Measurements from ENCODE around the gene DNAH8. TPM values are rescaled to one million over a fixed set of nuclear protein-coding genes. Genes with fewer than 3 reads are reported as not detected.

The DNAH8 gene
- total and polyA plus RNA-seq, 8 donors, result under 0.01 to 0.18 TPM; not detected in 6

GRCh38 chr6:38779310-38780062, 64.4 kb downstream of the DNAH8 start:
- Histone ChIP-seq H3K27ac (no peak overlapping the region), H3K36me3 (no peaks in the 10 kb centered on the region), H3K27me3 (peaks cover 0 to 4% (median 0%) of the 10 kb centered on the region in 3 donors), H3K9me3 (no peaks in the 10 kb centered on the region), H3K4me1 (no peaks in the 10 kb centered on the region), H3K4me3 (no peak overlapping the region)
- WGBS, 5 donors, result 82 to 90% (median 86%) methylated on average over 4 of the region's 4 CpGs
- intact Hi-C loops (cut with DNase I; ENCODE audit: low total_unique reads), result no loop called here
- TF ChIP-seq CTCF (IDR thresholded peaks at IDR 0.05) (no peak), EP300 (IDR thresholded peaks at IDR 0.05) (no peak), POLR2AphosphoS5 (IDR thresholded peaks at IDR 0.05) (no peak), POLR2A (IDR thresholded peaks at IDR 0.05) (no peak)
- DNase-seq, result no peak

- no peak overlapping the region for H3K27ac ChIP-seq
- peaks cover 0 to 8% (median 0%) of the 10 kb centered on the region in 3 donors for H3K27me3 ChIP-seq
- no peaks in the 10 kb centered on the region for H3K36me3 ChIP-seq
- H3K4me3 ChIP-seq, result no peak overlapping the region
- intact Hi-C loops (cut with DNase I; ENCODE audit: low total_unique reads), result no loop called here
- H3K4me1 ChIP-seq, result no peaks in the 10 kb centered on the region
- 57 to 68% (median 63%) methylated on average over 2 of the region's 2 CpGs for WGBS, 5 donors
- no peak for DNase-seq
- no peak for TF ChIP-seq POLR2AphosphoS5 (IDR thresholded peaks at IDR 0.05)
- no peaks in the 10 kb centered on the region for H3K9me3 ChIP-seq
These were observed 67.5 kb downstream of the DNAH8 start for GRCh38 chr6:38782616-38783015.

- intact Hi-C loops (cut with DNase I; ENCODE audit: low total_unique reads), result no loop called here
These were observed 68.5 kb downstream of the DNAH8 start for GRCh38 chr6:38783443-38784228.

GRCh38 chr6:38784506-38785235, 69.6 kb downstream of the DNAH8 start:
- Histone ChIP-seq H3K36me3 (no peaks in the 10 kb centered on the region), H3K27me3 (peaks cover 0 to 5% (median 0%) of the 10 kb centered on the region in 3 donors), H3K4me3 (no peak overlapping the region), H3K9me3 (no peaks in the 10 kb centered on the region), H3K27ac (no peak overlapping the region), H3K4me1 (no peaks in the 10 kb centered on the region)
- WGBS, 5 donors, result 72 to 82% (median 74%) methylated on average over 2 of the region's 2 CpGs
- DNase-seq, result no peak
- intact Hi-C loops (cut with DNase I; ENCODE audit: low total_unique reads), result no loop called here
- TF ChIP-seq CTCF (IDR thresholded peaks at IDR 0.05) (no peak), EP300 (IDR thresholded peaks at IDR 0.05) (no peak), POLR2A (IDR thresholded peaks at IDR 0.05) (no peak), POLR2AphosphoS5 (IDR thresholded peaks at IDR 0.05) (no peak)

More at GRCh38 chr6:38783443-38784228, 68.5 kb downstream of the DNAH8 start:
- 39 to 50% (median 47%) methylated on average over 11 of the region's 11 CpGs for WGBS, 5 donors
- Histone ChIP-seq H3K27ac (no peak overlapping the region), H3K4me1 (no peaks in the 10 kb centered on the region), H3K27me3 (peaks cover 0 to 8% (median 0%) of the 10 kb centered on the region in 3 donors), H3K9me3 (no peaks in the 10 kb centered on the region), H3K4me3 (no peak overlapping the region), H3K36me3 (no peaks in the 10 kb centered on the region)
- no peak for DNase-seq
- TF ChIP-seq POLR2A (IDR thresholded peaks at IDR 0.05) (no peak), POLR2AphosphoS5 (IDR thresholded peaks at IDR 0.05) (no peak), EP300 (IDR thresholded peaks at IDR 0.05) (no peak), CTCF (IDR thresholded peaks at IDR 0.05) (no peak)
